Gastroesophageal sphincter (tissue), 4 donors: ENCODE results near the gene RMND5B. TPM values are rescaled to one million over a fixed set of nuclear protein-coding genes. Genes with fewer than 3 reads are reported as not detected.

ENCODE experiments used
- ATAC-seq: fragments of 150-250 bp; one replicate; pipeline ENCODE4 v1.9.1; 2016; ENCODE audit warnings: mild to moderate bottlenecking, moderate library complexity
- H3K27ac ChIP-seq, 4 donors: fragments of 200-600 bp; sonication (generic) in 3 of 4; 1 replicate in 3 of 4; 2 replicates in 1 of 4; pipeline ENCODE4 v1.5.1; 2016 to 2019
- H3K27me3 ChIP-seq: fragments of 200-600 bp; sonication (generic); one replicate; pipeline ENCODE4 v1.5.1; 2019
- H3K36me3 ChIP-seq, 2 donors: fragments of 200-600 bp; sonication (generic); one replicate each; pipeline ENCODE4 v1.5.1; 2019; ENCODE audit warnings: control low read depth in 1 of 2
- H3K4me1 ChIP-seq, 3 donors: fragments of 200-600 bp; sonication (generic); 1 replicate in 2 of 3; 2 replicates in 1 of 3; pipeline ENCODE4 v1.5.1; 2016 to 2019; ENCODE audit warnings: control low read depth in 2 of 3
- H3K4me3 ChIP-seq, 2 donors: fragments of 200-600 bp; sonication (generic); one replicate each; pipeline ENCODE4 v1.5.1; 2019; ENCODE audit warnings: mild to moderate bottlenecking in 1 of 2, moderate library complexity in 1 of 2
- H3K9me3 ChIP-seq, 3 donors: fragments of 200-600 bp; sonication (generic); one replicate each; pipeline ENCODE4 v1.5.1; 2017 to 2019; ENCODE audit warnings: control low read depth in 2 of 3
- EP300 ChIP-seq: sonication (generic); formaldehyde crosslinking; IDR thresholded peaks from one replicate; pipeline ENCODE4 v1.6.1; 2017; ENCODE audit warnings: antibody characterized with exemption, mild to moderate bottlenecking
- POLR2A ChIP-seq, 2 donors: fragments of 450-650 bp; IDR thresholded peaks; one replicate each; pipeline ENCODE4 v1.6.1; 2017; ENCODE audit warnings: antibody characterized with exemption in 2 of 2, mild to moderate bottlenecking in 2 of 2, moderate library complexity in 1 of 2
- POLR2AphosphoS5 ChIP-seq: sonication (generic); formaldehyde crosslinking; IDR thresholded peaks from one replicate; pipeline ENCODE4 v1.6.1; 2017; ENCODE audit warnings: antibody characterized with exemption
- WGBS, 2 donors: methylation state at CpG; one replicate each; pipeline ENCODE4 v1.1.5; 2018; ENCODE audit warnings: low coverage in 1 of 2; 5-methylcytosine and 5-hydroxymethylcytosine counted together
- total RNA-seq, 4 donors: library from RNA; depleted of rRNA; stranded (reverse); fragments of >200 nt; gene quantifications; one replicate each; pipeline ENCODE4 v1.1.0, GENCODE V29; 2016
- TF ChIP-seq, protein P1 (sequence below), 4 experiments: fragments of 200-600 bp in 2 of 4; fragments of 450-650 bp in 2 of 4; sonication (generic) in 1 of 4; IDR thresholded peaks; one replicate each; pipeline ENCODE4 v1.5.1; 2017 to 2019; ENCODE audit warnings: antibody characterized with exemption in 4 of 4, mild to moderate bottlenecking in 2 of 4, moderate library complexity in 2 of 4

The RMND5B gene
- total RNA-seq, 4 donors from 2014 or later = 34.6 to 56.6 (median 41.7) TPM

DNA sequence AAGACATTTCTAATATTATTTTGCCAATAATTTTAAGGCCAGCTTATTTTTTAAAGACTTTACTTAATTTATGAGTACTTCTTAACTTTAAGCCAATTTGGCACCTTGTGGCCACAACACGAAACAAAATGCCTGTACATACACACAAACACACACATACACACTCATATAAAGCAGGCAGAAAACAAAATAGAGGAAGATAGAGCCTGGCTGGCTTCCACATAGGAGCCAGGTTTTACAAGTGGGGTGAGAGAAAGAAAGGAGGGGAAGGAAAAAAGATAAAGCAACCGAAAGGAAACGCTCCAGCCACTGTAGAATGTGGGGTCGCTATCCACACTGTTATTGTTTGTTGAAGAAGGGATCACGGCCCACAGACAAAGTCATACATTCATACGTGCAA is 46.0 kb downstream of the RMND5B start:
- 67 to 75% methylated on average over 1 to 6 of the region's 6 CpGs for WGBS, 2 donors
- peaks cover 22% of the 10 kb centered on the region for H3K27me3 ChIP-seq
- peaks cover 0 to 7% (median 0%) of the 10 kb centered on the region in 3 donors for H3K9me3 ChIP-seq
- no peaks in the 10 kb centered on the region for H3K36me3 ChIP-seq
- no peaks in the 10 kb centered on the region for H3K4me1 ChIP-seq
- no peak overlapping the region for H3K27ac ChIP-seq
- H3K4me3 ChIP-seq = no peak overlapping the region
- no peak for ATAC-seq
- no peak for TF ChIP-seq EP300
- TF ChIP-seq, protein P1, sequence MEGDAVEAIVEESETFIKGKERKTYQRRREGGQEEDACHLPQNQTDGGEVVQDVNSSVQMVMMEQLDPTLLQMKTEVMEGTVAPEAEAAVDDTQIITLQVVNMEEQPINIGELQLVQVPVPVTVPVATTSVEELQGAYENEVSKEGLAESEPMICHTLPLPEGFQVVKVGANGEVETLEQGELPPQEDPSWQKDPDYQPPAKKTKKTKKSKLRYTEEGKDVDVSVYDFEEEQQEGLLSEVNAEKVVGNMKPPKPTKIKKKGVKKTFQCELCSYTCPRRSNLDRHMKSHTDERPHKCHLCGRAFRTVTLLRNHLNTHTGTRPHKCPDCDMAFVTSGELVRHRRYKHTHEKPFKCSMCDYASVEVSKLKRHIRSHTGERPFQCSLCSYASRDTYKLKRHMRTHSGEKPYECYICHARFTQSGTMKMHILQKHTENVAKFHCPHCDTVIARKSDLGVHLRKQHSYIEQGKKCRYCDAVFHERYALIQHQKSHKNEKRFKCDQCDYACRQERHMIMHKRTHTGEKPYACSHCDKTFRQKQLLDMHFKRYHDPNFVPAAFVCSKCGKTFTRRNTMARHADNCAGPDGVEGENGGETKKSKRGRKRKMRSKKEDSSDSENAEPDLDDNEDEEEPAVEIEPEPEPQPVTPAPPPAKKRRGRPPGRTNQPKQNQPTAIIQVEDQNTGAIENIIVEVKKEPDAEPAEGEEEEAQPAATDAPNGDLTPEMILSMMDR (IDR thresholded peaks at IDR 0.05) = no peak
- TF ChIP-seq POLR2AphosphoS5 = no peak
- no peak for TF ChIP-seq POLR2A (IDR thresholded peaks at IDR 0.05)

DNA sequence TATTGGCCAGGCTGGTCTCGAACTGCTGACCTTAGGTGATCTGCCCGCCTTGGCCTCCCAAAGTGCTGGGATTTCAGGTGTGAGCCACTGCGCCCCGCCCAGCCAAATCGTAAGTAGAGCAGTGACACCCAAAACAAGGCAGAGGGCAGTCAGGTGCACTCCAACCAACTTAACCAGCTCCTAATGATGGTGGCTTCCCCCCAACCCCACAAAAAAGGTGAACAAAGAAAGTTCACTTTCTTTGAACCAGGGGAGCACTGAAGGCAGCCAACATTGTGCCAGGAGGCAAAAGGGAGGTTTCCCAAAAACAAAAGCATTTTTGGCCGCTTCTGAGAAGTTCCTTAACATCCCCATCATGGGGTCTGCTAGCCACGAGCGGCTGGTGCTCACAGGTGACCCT is 46.8 kb downstream of the RMND5B start:
- H3K36me3 ChIP-seq = no peaks in the 10 kb centered on the region
- ATAC-seq = no peak
- H3K4me3 ChIP-seq = no peak overlapping the region
- no peaks in the 10 kb centered on the region for H3K4me1 ChIP-seq
- 100% methylated on average over 1 of the region's 8 CpGs; no CpG with 5 or more reads in 1 of the 2 donors for whole genome bisulfite sequencing, 2 donors
- no peak overlapping the region for H3K27ac ChIP-seq
- H3K9me3 ChIP-seq = peaks cover 0 to 7% (median 0%) of the 10 kb centered on the region in 3 donors
- TF ChIP-seq EP300 = no peak
- TF ChIP-seq, protein P1 (IDR thresholded peaks at IDR 0.05) = no peak
- no peak for TF ChIP-seq POLR2A (IDR thresholded peaks at IDR 0.05)
- no peak for TF ChIP-seq POLR2AphosphoS5
- peaks cover 26% of the 10 kb centered on the region for H3K27me3 ChIP-seq

DNA sequence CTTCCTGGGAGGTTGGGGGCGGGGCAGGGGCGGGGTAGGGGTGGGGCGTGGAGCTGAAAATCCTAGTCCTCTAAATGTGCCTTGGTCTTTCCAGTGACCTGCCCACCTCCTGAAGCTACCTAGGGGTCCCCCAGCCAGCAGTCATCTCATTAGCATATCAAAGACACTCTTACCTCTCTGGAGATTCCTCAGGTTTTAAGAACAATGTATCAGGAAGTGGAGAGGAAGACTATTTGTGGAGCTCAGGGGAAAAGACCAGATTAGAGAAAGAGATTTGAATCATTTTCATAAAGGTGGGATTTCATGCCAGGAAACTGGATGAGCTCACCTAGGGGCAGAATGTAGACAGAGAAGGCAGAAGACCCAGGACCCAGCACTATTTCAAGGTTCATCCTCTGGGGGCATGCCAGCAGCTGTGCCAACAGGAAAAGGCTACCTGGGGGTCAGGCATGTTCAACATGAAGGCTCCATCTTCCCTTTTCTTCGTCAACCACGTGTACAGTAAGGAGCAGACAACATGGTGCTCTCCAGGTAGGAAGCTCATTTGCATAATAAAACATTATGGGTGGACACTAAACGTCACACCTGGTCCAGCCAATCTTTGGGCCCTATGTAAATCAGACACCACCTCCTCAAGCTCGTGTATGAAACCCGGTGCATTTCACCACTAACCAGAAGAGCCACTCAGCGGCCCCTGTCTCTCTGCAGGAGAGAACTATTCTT is 49.5 kb downstream of the RMND5B start:
- 13 to 25% methylated on average over 5 to 6 of the region's 9 CpGs for WGBS, 2 donors
- no peak overlapping the region for H3K27ac ChIP-seq
- no peaks in the 10 kb centered on the region for H3K36me3 ChIP-seq
- no peak for ATAC-seq
- H3K27me3 ChIP-seq = peaks cover 26% of the 10 kb centered on the region
- no peak overlapping the region for H3K4me3 ChIP-seq
- H3K4me1 ChIP-seq = no peaks in the 10 kb centered on the region
- peaks cover 0 to 7% (median 0%) of the 10 kb centered on the region in 3 donors for H3K9me3 ChIP-seq
- TF ChIP-seq EP300 = no peak

DNA sequence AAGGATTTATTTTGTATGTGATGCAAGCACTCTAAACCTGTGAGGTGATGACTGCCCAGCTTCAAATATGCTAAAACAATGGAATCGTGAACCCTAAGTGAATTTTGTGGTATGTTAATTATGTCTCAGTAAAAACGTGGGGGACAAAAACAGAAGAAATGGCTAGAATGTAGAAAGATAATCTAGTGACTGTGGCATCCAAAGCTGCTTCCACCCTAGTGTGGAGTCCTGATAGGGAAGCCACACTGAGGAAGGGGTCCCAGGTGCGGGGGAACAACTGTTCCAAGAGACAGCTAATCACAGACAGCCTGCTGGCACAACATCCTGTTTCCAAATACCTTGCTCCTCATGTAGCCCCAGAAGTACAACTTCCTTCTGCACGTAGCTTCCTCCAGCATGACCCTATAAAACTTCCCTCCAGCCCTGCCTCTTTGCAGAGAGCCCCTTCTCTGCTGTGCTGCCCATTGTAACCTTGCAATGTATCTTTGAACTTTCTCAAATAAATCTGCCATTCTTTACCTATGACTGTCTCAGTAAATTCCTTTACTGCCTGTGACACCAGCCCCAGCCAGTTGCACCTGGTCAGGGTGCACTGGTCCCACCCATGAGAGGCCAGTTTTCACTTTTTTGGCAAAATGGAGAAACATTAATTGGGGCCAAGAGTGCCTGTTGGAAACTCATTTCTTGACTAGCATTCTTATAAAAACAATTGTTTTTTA is 51.5 kb downstream of the RMND5B start:
- ATAC-seq = no peak
- no peak overlapping the region for H3K27ac ChIP-seq
- H3K4me3 ChIP-seq = no peak overlapping the region
- WGBS, 2 donors = 38 to 66% methylated on average over 4 of the region's 4 CpGs
- no peaks in the 10 kb centered on the region for H3K36me3 ChIP-seq
- no peak for TF ChIP-seq EP300
- no peak for TF ChIP-seq POLR2AphosphoS5
- no peak for TF ChIP-seq POLR2A (IDR thresholded peaks at IDR 0.05)
- TF ChIP-seq, protein P1 (IDR thresholded peaks at IDR 0.05) = no peak
- H3K4me1 ChIP-seq = no peaks in the 10 kb centered on the region
- peaks cover 0 to 7% (median 0%) of the 10 kb centered on the region in 3 donors for H3K9me3 ChIP-seq
- peaks cover 26% of the 10 kb centered on the region for H3K27me3 ChIP-seq

DNA sequence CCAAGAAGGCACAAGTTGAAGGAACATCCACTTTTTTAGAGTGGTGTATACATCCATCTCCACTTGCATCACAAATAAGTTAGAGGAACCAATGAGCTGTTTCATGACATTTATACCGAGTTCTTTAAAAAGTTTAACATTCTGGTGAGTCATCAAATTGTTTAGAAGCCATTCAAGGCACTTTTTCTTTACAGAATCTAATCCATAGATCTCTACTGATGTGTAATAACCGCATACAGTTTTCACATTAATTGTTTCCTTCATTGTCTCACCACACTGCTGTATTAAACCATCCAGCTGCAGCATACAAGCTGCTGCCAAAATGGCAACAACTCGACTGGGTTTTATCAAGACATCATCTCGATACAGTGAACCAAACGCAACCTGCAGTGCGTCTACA is 55.6 kb downstream of the RMND5B start:
- Histone ChIP-seq H3K27me3 (peaks cover 17% of the 10 kb centered on the region), H3K4me1 (no peaks in the 10 kb centered on the region), H3K9me3 (no peaks in the 10 kb centered on the region), H3K4me3 (no peak overlapping the region), H3K36me3 (no peaks in the 10 kb centered on the region), H3K27ac (no peak overlapping the region)
- 31 to 40% methylated on average over 6 of the region's 6 CpGs for WGBS, 2 donors
- TF ChIP-seq POLR2AphosphoS5 (no peak), EP300 (no peak), POLR2A (IDR thresholded peaks at IDR 0.05) (no peak)
- TF ChIP-seq, protein P1 (IDR thresholded peaks at IDR 0.05) = no peak
- no peak for ATAC-seq
